Activated CD8-positive, alpha-beta memory T cell treated with anti-CD3 and anti-CD28 coated beads for 36 hours (primary cell): ENCODE results near the gene CLIC5. TPM values are rescaled to one million over a fixed set of nuclear protein-coding genes. Genes with fewer than 3 reads are reported as not detected.

Experiments
- CTCF ChIA-PET: fragments of 350-600 bp; sonication (Branson Sonifier 250); formaldehyde crosslinking; loops from one replicate; lab custom pipeline; 2021; ENCODE audit warnings: antibody characterized with exemption; lab: Charles Lee
- POLR2A ChIA-PET: fragments of 350-600 bp; sonication (Branson Sonifier 250); formaldehyde crosslinking; loops from one replicate; lab custom pipeline; 2021; ENCODE audit warnings: antibody characterized with exemption; lab: Charles Lee
- total RNA-seq, 2 experiments: library from RNA; stranded (reverse); gene quantifications; one replicate each; pipeline ENCODE4 v1.2.3, GENCODE V29; 2021

The CLIC5 gene
- total RNA-seq, 2 experiments from 2014 or later = 6.5 to 6.6 TPM

DNA sequence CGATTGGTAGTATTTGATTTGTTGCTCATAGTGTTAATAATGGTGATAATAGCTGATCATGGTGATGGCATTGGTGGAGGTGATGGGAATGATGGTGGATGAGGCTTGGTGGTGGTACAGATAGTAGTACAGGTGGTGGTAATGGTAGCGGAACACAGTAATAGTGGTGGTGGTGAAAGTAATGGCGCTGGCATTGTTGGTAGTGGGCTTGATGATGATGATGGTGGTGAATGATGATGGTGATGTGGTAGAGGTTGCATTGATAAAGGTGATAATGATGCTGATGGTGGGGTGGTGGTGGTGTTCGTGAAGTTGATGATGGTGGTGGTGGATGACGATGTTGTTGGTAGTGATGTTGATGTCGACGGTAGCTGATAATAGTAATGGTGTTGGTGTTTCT lies 24.6 kb upstream of the CLIC5 start:
- ChIA-PET CTCF (interaction anchor here (1.2 kb wide), 1 partner anchor 110 kb away, joined by 3 read pairs; no protein-coding TSS in a partner anchor), POLR2A (no interaction called here)

DNA sequence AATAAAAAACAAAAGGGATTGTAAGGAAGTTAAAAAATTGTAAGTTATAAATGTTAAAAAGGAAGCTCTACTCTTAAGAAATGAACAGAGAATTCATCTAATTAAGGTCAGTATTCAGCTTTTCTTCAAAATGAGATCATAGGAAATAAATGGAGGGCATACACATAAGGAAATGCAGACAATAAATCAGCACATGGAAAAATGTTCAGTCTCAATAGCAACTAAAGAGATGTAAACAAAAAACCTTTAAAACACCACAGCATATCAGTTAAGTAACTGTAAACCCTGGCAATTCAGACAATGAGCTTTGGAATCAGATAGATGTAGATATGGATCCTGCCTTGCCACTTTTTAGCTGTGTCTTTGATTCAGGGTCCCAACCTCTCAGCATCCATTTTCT lies 24.0 kb upstream of the CLIC5 start:
- CTCF ChIA-PET = no interaction called here
- POLR2A ChIA-PET = no interaction called here

- ChIA-PET CTCF (no interaction called here), POLR2A (interaction anchor here (0.7 kb wide), 1 partner anchor 873 kb away, joined by 3 read pairs; no protein-coding TSS in a partner anchor)
These were observed 21.3 kb upstream of the CLIC5 start for GRCh38 chr6:46036911-46037310.

GRCh38 chr6:46035242-46035641 lies 19.6 kb upstream of the CLIC5 start:
- CTCF ChIA-PET = no interaction called here

DNA sequence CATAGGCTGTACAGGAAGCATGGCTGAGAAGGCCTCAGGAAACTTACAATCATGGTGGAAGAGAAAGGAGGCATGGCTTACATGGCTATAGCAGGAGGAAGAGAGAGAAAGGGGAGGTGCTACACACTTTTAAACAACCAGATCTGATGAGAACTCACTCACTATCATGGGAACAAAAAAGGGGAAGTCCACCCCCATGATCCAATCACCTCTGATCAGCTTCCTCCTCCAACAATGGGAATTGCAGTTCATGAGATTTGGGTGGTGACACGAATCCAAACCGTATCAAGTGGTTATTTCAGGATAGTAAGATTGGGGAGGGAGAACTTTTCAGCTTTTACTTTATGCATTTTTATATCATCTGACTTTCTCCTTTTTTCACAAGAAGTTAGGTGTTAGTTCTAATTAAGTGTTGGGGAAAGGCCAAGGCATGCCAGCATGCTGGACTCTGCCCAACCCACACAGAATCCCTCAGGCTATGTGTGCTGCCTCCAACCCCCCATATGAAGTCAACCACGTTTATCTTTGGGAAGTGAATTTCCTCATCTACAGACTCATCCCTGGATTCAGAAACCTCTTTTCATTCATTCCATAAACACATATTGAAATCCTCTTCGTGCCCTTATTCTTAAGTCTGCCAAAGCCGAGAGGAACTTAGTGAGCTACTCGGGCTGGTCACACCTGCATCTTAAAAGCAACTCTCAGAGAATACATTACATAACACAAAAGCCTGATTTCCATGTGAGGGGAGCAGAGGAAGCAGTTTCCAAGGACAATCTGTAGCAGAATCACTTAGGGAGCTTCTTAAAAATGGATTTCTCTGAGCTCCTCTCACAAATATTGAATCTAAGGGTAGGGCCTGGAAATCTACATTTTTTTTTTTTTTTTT lies 16.7 kb upstream of the CLIC5 start:
- ChIA-PET POLR2A (interaction anchor here (0.6 kb wide), 1 partner anchor 1508 kb away, joined by 3 read pairs; no protein-coding TSS in a partner anchor), CTCF (interaction anchor here (0.9 kb wide), 1 partner anchor 15 kb away, joined by 3 read pairs; no protein-coding TSS in a partner anchor)

More at GRCh38 chr6:46035242-46035641, 19.6 kb upstream of the CLIC5 start:
- POLR2A ChIA-PET = no interaction called here

- POLR2A ChIA-PET = no interaction called here
- CTCF ChIA-PET = no interaction called here
These were observed 13.9 kb upstream of the CLIC5 start for GRCh38 chr6:46029602-46030001.

DNA sequence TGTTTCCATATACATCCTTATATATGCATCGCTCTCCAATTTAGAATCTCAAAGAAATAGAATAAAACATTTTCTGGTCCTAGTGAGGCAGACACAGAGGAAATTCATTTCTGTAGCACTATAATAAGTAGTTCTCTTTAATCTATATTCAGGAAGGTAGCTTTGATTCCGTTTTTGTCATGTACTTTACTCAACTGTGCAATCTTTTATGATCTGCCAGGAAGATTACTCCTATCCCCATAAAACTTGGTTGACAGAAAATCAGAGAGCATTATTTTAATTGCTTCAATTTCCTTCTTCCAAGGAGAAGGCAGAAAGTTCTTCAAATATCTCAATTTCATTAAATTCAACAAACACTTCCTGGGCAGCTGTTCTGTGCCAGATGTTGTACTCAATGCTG lies 10.6 kb upstream of the CLIC5 start:
- ChIA-PET POLR2A (no interaction called here), CTCF (no interaction called here)

DNA sequence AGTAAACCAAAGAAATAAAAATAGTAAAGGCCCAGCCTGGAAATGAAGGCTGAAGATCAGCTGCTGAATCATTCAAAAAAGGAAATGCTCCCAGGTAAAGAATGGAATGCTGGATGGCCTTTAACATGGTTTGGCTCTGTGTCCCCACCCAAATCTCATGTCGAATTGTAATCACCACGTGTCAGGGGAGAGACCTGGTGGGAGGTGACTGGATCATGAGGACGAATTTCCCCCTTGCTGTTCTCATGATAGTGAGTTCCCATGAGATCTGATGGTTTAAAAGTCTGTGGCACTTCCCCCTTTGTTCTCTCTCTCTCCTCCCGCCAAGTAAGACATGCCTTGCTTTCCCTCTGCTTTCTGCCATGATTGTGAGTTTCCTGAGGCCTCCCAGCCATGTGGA lies 9.9 kb upstream of the CLIC5 start:
- ChIA-PET POLR2A (no interaction called here), CTCF (no interaction called here)

GRCh38 chr6:46024124-46024769 lies 8.6 kb upstream of the CLIC5 start:
- CTCF ChIA-PET = no interaction called here
- POLR2A ChIA-PET = no interaction called here

- ChIA-PET CTCF (interaction anchor here (1.5 kb wide), 1 partner anchor 11 kb away, joined by 4 read pairs; no protein-coding TSS in a partner anchor), POLR2A (no interaction called here)
These were observed 7.7 kb upstream of the CLIC5 start for GRCh38 chr6:46023216-46023915.

- CTCF ChIA-PET = interaction anchor here (1.5 kb wide), 1 partner anchor 10 kb away, joined by 4 read pairs; no protein-coding TSS in a partner anchor
These were observed 6.7 kb upstream of the CLIC5 start for GRCh38 chr6:46022106-46022948.

DNA sequence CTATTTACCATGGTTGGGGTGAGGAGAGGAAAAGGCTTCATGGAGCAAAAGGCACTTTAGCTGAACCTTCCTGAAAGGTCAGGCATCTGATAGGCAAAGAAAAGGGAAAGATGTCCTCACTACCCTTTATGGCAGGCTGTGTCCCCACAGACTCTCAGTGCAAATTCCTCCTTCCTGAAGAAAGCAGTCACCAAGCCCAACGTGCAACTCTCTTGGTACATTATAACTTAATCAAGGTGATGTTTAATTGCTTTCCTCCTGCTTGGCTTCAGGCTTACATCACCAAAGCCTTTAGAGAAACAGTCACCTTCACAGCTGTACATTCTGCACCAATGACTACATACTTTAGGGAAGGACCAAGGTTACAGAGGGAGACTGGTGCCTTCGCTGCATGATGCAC lies 2.1 kb upstream of the CLIC5 start:
- CTCF ChIA-PET = interaction anchor here (1.0 kb wide), 1 partner anchor 15 kb away, joined by 3 read pairs; no protein-coding TSS in a partner anchor
- POLR2A ChIA-PET = no interaction called here

More at GRCh38 chr6:46022106-46022948, 6.7 kb upstream of the CLIC5 start:
- POLR2A ChIA-PET = interaction anchor here (0.6 kb wide), 1 partner anchor 11 kb away, joined by 3 read pairs; no protein-coding TSS in a partner anchor

DNA sequence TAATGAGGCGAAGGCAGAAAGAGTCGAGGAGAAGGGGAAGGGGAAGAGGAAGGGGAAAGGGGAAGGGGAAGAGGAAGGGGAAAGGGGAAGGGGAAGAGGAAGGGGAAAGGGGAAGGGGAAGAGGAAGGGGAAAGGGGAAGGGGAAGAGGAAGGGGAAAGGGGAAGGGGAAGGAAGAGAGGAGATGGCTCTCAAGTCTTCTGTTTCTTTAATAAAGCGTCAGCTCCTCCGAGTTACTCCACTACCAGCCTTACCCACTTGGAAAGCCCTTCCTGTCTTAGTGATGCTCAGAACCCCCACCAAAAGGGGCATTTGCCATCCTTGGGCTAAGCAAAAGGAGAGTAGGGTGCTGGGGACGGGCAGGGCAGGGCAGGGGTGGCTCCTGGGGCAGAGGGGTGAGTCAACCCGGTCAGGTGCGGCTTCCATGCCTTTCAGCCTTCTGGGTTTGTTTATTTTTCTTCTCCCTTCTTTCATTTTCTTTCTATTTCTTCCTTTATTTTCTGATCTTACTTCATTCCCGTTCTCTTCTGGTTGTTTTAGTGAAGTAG lies 476 bp upstream of the CLIC5 start:
- POLR2A ChIA-PET = no interaction called here
- CTCF ChIA-PET = interaction anchor here (0.6 kb wide), 1 partner anchor 307 kb away, joined by 3 read pairs; no protein-coding TSS in a partner anchor

- POLR2A ChIA-PET = no interaction called here
These were observed 1.0 kb downstream of the CLIC5 start for GRCh38 chr6:46014511-46015118.

GRCh38 chr6:46014046-46014445 lies 1.6 kb downstream of the CLIC5 start:
- POLR2A ChIA-PET = no interaction called here
- CTCF ChIA-PET = interaction anchor here (1.2 to 1.4 kb wide), 2 partner anchors 23 to 1084 kb away, joined by 3 read pairs; no protein-coding TSS in a partner anchor

More at GRCh38 chr6:46014511-46015118, 1.0 kb downstream of the CLIC5 start:
- CTCF ChIA-PET = interaction anchor here (1.4 kb wide), 1 partner anchor 23 kb away, joined by 3 read pairs; no protein-coding TSS in a partner anchor

GRCh38 chr6:46013639-46014038 lies 2.0 kb downstream of the CLIC5 start:
- ChIA-PET POLR2A (no interaction called here), CTCF (interaction anchor here (0.8 to 1.2 kb wide), 3 partner anchors 29 to 1083 kb away, joined by 3 read pairs; no protein-coding TSS in a partner anchor)

DNA sequence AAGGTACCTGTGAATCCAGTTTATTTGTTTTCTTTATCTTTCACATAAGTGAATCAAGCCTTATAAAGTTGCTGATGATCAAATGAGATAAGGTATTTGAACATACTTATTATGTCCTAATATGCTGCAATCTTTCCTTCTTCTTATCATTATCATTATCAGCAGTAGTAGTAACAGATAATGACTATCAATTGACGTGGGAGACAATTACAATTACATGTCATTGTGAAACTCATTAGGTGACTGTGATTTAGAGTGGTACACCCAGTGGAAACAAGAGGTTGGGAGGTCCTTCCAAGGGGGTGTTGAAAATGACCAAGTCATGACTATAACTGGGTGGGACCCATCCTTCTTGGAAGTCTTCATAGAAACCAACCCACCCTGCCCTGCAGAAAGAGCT lies 2.8 kb downstream of the CLIC5 start:
- POLR2A ChIA-PET = no interaction called here
- CTCF ChIA-PET = interaction anchor here (0.8 to 1.5 kb wide), 4 partner anchors 10 to 1082 kb away, joined by 3 to 4 read pairs (median 3); no protein-coding TSS in a partner anchor
